A673 (cell line): ENCODE data around the gene AXL.

ENCODE experiments used
- EZH2 ChIP-seq: fragments of 200-600 bp; sonication (generic); IDR thresholded peaks from 2 replicates; pipeline ENCODE4 v1.6.1; 2017; ENCODE audit warnings: borderline replicate concordance, low read depth, mild to moderate bottlenecking, mixed read lengths, antibody characterized with exemption, low read length; ENCODE audit not compliant: poor library complexity, severe bottlenecking
- TF ChIP-seq, protein P1 (sequence below): fragments of 300-800, 200-600 bp; sonication (generic); conservative IDR thresholded peaks from 2 replicates; pipeline ENCODE4 v1.5.1; 2017; ENCODE audit warnings: low read depth, mild to moderate bottlenecking, antibody characterized with exemption, low read length, moderate library complexity, mixed read lengths

DNA sequence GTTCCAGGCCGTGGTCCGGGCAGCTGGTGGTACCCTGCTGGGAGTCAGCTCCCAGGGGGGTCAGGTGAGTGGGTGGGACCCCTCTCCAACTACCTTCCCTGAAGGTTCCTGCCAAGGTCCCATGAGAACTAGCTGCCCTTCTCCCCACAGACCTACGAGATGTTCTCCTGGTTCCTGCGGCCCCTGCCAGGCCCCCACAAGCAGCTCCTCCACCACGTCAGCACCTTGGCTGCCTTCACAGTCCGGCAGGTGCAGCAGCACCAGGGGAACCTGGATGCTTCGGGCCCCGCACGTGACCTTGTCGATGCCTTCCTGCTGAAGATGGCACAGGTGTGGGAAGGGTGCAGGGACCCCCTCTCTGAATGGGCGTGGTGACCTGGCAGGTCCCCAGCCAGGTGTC is 20.5 kb upstream of the AXL start:
- TF ChIP-seq, protein P1, sequence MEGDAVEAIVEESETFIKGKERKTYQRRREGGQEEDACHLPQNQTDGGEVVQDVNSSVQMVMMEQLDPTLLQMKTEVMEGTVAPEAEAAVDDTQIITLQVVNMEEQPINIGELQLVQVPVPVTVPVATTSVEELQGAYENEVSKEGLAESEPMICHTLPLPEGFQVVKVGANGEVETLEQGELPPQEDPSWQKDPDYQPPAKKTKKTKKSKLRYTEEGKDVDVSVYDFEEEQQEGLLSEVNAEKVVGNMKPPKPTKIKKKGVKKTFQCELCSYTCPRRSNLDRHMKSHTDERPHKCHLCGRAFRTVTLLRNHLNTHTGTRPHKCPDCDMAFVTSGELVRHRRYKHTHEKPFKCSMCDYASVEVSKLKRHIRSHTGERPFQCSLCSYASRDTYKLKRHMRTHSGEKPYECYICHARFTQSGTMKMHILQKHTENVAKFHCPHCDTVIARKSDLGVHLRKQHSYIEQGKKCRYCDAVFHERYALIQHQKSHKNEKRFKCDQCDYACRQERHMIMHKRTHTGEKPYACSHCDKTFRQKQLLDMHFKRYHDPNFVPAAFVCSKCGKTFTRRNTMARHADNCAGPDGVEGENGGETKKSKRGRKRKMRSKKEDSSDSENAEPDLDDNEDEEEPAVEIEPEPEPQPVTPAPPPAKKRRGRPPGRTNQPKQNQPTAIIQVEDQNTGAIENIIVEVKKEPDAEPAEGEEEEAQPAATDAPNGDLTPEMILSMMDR: no peak
- TF ChIP-seq EZH2: no peak
